NAMALWA (cell line): ENCODE results near the gene ITIH5.

Experiments used
- DNase-seq: peaks from one replicate; pipeline ENCODE4 v3.0.0-alpha.2; 2015; ENCODE audit warnings: low spot score

The ITIH5 gene

DNA sequence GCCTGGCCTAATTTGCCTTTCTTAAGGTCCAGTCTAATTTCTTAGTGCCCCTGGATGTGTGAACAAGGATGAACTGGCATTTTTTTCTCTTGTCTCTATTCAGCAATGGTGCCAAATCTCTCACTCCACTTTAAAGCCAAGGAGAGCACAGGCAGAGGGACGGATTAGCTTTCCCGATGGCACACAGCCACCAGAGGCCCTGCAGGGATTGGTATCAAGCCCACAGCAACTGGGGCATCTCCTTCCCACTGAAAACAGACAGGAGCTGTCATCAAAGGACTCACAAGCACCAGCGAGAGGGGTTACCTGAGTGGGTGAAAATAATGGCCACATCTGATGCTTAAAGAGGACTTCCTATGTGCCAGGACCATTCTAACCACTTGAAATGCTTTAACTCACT lies 83.1 kb downstream of the ITIH5 start:
- no peak for DNase-seq

DNA sequence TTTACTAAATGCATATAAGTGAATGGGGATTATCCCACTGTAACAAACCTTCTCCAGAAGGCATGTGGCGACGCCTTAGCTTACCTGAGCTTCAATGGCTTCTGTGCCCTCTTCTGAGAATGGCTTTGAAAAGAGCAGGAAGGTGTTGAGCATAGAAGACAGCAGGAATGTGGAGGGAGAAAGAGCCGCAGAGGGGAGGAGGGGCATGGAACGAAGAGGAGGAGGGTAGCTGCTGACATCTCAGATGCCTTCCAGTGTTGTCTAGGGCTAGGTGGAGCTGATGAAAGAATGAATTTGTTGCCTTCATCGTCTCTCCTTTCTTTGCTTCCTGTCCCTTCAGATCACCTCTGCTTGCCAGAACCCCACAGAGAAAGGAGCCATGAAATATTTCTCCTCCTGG lies 86.2 kb downstream of the ITIH5 start:
- no peak for DNase-seq

GRCh38 chr10:7579681-7580080 lies 87.1 kb downstream of the ITIH5 start:
- no peak for DNase-seq

- no peak for DNase-seq
Measured at GRCh38 chr10:7577579-7577978, 89.2 kb downstream of the ITIH5 start.

DNA sequence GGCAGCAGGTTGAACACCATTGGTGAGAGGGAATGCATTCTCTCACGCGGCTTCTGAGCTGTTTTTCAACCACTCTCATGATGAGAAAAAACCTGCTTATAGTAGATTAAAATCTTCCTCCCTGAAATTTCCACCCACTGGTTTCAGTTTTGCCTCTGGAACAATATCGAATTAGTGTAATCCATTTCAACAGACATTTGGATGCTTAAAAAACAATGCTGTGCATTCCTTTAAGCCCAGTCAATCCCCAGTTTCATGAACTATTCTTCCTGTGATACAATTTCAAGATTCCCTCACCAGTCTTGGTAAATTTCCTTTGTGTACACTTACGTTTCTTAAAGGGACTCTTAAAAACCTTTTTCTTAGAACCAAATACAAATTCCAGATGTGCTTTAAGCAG lies 89.6 kb downstream of the ITIH5 start:
- DNase-seq: no peak

DNA sequence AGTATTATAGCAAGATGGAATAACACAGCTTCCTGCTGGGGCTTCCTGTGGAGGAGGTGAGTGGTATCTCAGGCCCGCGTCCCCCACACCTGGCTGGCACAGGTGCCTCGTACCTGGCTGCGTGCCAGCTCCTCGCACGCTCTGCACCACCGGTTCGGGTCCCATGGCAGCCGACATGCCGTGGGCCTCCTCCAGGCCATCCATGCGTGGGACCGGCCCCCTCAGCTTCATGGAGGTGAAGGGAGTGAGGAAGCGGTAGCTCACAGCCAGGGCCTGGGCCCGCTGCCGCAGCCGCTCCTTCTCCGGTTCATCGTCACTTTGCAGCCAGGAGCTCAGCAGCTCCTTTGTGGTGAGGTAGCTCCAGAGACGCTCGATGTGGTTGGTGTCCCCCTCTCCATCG lies 90.4 kb downstream of the ITIH5 start:
- no peak for DNase-seq

DNA sequence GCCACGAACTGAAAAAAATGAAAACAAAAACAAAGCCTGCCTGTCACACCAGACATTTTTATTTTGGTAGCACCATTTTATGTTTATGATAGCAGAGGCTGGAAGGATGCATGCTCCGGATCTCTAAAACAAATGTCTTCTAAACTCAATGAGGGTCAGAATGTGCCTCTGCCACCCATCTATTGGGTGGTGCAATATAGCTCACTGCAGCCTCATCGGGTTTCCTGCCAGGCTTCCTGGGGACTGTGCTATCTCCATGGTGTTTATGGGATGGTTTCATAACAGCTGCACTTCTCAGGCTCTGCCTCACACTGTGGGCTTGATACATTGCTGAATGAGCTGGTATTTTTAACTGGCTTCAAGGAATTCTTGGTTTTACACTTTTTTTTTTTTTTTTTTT lies 94.4 kb downstream of the ITIH5 start:
- DNase-seq: no peak

DNA sequence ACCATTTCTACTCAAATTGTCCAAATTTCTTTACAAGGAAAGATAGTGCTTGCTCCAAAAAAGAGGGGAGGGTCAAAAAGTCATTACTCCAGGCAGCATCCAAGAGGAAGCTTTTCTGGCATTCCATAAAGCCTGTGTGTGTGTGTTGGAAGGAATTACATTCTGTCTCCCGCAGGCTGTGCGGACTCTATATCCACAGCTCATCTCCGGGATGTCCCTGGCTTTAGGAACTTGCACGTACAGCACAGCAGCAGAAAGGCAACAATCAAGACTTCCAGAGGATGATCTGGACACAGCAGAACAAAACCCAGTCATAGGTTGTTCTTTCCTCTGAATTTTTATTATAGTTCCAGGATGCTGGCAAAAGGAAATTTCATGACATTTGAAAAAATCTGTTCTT lies 94.8 kb downstream of the ITIH5 start:
- DNase-seq: no peak

GRCh38 chr10:7567911-7568620 lies 98.7 kb downstream of the ITIH5 start:
- DNase-seq: no peak

DNA sequence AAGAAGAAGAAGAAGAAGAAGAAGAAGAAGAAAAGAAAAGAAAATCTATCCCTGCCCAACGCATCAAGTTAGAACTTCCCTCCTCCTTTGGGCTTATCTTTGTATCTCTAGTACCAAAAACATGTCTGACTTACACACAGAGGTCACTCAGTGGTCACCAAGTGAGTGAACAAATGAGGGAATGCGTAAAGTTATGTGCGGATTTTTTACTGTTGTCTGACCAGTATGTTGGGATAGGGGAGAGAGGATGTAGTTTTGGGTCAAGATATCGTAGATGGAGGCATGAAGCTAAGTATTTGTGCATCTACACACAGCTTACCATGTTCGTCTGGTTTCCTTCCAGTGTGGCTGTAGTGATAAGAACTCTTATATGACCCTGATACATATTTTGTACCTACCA lies 99.9 kb downstream of the ITIH5 start:
- no peak for DNase-seq

DNA sequence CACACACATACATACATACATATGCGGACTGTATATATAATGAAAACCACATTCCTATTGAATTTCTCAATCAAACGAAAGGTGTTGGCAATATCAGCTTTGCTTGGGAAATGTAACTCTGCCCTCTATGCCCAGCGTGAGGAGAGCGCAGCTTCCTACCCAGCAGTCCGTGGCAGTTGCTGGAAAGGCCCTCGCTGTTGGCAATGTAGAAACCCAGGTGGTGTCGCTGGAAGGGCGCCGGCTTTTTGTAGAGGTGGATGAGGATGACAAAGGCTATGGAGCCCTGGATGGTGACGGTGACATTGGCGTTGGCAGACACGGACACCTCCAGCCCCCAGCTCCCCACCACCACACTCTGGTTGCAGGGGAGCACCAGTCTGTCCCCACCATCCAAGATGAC lies 100.9 kb downstream of the ITIH5 start:
- no peak for DNase-seq

DNA sequence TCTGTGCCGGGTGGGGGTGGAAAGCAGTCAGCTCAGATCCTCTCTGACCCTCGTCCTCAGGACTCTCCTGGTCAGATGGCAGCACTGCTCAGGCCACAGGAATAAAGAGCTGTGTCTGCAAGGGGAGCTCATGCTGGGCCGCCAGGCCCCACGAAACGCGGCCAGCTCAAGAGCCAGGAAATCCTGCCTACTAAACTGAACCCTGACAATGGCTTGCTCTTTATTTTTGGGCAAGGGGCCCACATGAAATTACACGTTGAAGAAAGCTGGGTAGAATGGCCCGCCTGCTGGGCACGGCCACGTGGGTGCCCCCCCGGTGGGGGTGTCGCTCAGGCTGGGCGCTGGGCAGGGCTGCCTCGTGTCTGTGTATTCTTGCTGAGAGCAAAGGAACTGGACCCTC lies 103.0 kb downstream of the ITIH5 start:
- DNase-seq: no peak

GRCh38 chr10:7563368-7563767 lies 103.4 kb downstream of the ITIH5 start:
- DNase-seq: no peak

DNA sequence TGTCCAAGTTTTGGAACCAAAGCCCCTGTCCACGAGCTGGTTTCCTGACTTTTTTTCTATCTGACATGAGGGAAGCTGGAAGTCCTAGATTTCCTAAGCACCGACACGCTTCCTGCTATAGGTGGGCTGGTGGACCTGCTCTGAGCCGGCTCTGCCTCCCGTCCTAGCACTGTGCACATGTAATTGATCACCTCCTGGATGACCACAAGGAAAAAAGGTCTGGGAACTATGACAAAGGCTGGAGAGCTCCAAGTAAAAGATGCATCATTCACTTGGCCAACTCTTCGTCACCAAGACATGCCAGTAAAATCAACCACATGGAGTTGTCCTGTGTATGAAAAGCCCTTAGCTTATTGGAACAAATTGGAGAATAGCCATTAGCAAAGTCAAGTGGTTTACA lies 104.8 kb downstream of the ITIH5 start:
- DNase-seq: no peak

GRCh38 chr10:7561216-7561893 lies 105.4 kb downstream of the ITIH5 start:
- no peak for DNase-seq

DNA sequence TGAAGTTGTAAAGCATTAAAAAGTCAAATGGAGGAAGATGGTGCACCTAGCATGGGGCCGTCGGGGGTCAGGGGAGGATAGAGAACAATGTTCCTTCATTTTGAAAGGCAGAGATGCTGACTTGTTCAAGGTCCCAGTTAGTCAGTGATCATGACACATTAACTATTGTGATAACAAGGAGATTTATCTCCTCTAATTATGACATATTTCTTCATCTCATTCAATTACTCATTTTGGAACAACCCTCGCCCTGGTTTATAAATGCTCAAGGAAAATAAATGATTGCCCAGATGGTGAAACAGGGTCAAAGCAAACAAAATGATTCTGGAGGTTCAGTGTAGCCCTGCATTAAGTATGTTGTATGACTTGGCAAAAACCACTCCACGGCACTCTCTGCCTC lies 106.2 kb downstream of the ITIH5 start:
- DNase-seq: no peak

- DNase-seq: no peak
Measured at GRCh38 chr10:7559386-7559785, 107.4 kb downstream of the ITIH5 start.

- no peak for DNase-seq
Measured at GRCh38 chr10:7558036-7558435, 108.7 kb downstream of the ITIH5 start.

DNA sequence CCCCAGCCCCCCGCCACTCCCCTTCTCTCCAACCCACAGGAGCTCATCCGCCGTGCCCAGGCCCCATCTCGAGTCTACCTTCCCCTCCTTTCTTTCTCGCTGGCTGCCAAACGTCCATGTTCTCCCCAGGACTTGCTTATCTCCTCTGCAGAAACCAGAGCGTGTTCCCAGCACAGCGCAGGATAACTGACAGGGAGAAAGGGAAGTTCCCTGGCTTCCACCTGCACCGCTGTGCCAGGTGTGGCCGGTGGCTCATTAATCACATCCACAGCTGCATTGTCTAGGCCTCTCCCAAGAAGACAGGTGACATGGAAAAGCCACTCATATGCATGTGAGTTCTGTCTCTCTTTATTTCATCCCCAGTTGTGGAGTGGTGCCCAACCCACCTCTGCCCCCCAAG lies 113.2 kb downstream of the ITIH5 start:
- DNase-seq: no peak

- DNase-seq: no peak
Measured at GRCh38 chr10:7551950-7552716, 114.6 kb downstream of the ITIH5 start.

DNA sequence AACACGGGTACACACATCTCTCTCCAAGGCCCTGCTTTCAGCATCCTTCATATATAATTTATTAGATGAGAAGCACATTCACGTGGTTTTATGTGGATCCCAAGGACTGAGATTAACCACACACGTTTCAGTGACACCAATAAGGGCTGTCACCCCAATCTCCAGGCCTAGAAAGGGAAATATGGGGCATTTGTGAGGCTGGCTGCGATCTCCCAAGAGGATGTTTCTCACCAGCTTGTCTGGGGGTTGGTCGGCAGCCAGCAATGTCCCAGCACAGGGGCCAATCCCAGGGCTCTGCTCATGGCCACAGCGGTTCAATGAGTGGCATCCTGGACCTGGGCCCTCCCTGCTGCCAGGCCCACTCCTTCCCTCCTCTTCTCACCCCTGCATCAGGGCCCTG lies 115.5 kb downstream of the ITIH5 start:
- no peak for DNase-seq

GRCh38 chr10:7550013-7550412 lies 116.8 kb downstream of the ITIH5 start:
- DNase-seq: no peak

DNA sequence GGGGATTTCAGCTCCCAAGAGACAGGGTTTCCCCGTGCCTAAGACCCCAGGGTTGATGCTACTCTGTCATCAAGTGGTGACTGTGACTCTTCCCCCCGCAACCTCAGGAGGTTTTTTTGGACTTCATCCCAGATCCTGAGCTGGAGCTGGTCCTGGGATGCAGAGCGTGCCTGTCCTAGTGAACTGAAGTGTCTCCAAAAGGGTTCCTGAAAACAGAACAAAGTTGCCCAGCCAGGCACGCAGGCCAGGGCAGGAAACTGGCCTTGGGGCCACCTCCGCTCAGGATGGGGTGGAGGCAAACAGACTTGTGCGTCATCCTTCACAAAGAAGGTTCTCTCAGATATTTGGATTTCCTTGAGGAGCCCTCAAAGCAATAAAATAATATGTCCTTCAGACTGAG lies 118.9 kb downstream of the ITIH5 start:
- DNase-seq: no peak
